SW 1271 (cell line): Measurements from ENCODE around the gene PSMD1.
"Not testable (repeated sequence)": the region's sequence is repeated elsewhere in the genome, so short reads cannot be mapped to it uniquely, and the experiment has no call there.

ENCODE experiments used
- DNase-seq, 2 experiments: peaks; one replicate each; lab custom pipeline; 2025; lab: John Stamatoyannopoulos, UW

PSMD1 gene

DNA sequence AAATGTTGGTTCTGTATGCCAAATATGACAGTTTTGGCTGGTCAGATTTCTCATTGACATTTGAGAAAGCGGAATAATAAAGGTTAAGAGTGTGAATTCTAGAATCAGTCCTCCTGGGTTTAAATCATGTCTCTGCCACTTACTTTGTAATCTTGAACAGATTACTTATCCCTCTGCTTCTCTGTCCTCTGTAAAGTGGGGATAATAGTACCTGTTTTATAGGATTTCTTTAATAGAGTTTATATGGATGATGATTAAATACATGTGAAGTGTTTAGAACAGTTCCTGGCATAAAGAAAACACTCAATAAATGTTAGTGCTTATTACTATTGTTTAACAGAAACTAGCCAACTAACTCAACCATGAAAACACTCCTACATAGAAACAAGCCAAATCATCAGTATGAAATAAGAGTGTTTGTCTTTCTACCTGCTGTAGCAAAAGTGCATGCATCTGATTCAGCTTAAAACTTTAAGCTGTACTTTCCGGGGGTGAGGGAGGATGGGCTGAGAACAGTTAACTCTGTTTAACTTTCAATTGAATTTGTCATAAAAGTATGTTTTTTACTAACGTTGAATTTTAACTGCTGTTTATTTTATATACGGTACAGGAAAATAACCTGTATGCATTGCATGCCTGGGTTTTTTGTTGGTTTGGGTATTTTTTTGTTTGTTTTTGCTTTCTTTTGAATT, 61.4 kb downstream of the PSMD1 start:
- DNase-seq: no peak

DNA sequence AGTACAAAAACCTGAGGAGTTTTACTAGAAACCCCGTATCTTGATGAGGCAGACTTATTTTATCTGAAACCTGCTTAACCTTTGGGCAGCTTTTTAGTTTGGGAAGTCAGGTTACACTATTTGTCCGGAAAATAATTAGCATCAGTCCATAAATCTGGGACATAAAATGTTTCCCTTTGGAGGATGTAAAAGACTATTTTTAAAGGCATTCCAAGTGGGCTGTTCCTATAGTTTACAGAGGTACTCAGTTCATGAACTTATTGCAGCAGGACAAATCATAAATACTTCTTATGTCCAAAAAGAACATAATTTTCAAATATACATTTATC, 61.9 kb downstream of the PSMD1 start:
- DNase-seq: no peak

DNA sequence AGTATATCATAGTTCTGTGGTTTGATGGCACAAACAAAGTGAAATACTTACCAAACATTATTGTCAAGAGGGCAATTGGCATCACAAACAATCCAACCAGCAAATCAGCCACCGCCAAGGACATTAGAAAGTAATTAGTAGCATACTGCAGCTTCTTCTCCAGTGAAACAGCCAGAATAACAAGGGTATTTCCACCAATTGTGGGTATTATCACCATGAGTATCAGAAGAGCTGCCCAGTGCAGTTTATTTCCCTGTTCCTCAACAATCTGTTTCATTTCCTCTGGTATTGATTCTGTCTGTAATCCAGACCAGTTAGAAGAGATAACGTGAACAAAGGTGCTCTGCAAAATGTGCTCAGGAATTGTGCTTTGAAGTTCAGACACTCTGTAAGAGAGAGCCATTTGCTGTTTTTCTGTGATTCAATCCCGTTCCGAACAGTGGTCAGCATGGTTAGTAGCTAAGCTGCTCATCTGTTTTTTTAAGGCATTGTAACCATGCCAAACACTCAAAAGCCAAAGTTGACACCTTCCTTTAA, 66.8 kb downstream of the PSMD1 start:
- no peak for DNase-seq

DNA sequence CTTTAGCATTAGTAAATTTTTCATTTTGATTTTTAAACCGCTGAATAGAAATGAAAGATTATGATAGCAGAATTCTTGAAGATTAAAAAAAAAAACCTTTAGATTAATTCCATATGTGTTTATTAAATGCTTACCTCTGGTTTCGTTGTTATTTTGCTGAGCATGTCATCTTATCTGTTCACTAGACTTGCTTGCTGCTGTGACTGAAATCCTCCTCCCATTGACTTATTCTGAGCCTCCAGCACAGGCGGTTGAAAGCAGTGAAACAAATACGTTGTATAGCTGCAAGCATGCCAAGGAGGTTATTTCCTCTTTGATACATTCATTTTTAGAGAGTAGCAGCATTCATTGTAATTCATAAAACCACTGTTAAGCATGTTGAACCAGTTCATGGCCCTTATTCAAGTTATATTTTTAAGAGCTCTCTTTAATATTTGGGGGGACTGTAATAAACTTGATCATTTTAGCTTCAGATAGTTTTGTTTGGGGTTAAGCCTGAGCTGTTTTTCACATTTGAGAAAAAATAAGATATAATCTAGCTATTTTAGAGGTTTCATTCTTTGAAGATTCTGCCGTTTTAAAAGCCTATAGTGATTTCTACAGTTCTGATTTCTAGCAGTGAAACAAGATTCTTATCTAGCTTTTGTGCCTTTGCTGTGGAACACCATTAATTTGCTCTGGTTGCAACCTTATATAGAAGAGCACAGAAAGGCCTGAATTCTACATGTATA, 68.3 kb downstream of the PSMD1 start, which contains the start of gene HTR2B:
Gene HTR2B, minus strand, starts transcription at position 205 of the 731 bp plus-strand sequence. CDS start 1,278 bp downstream, outside the sequence.
- no peak for DNase-seq

DNA sequence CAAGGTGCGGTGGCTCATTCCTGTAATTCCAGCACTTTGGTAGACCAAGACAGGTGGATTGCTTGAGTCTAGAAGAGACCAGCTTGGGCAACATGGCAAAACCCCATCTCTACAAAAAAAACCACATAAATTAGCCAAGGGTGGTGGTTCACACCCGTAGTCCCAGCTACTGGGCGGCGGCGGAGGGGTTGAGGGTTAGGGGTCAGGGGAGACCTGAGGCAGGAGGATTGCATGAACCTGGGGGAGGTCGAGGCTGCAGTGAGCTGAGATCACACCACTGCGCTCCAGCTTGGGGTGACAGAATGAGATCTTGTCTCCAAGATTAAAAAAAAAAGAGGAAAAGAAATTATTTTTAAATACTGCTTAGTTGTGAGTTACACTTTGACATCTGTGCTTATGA, 69.5 kb downstream of the PSMD1 start:
- no peak for DNase-seq

DNA sequence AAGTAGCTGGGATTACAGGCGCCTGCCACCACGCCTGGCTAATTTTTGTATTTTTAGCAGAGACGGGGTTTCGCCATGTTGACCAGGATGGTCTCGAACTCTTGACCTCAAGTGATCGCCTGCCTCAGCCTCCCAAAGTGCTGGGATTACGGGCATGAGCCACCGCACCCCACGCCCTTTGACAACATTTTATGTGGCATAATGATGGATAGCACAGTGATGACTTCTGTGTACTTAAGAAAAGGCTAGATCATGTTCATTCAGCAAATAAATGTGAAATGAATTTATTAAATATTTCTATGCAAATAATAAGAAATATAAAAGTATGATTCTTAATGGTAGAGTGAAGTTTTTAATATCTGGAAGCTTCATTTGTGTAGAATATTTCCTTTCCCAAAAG, 70.8 kb downstream of the PSMD1 start:
- DNase-seq: no peak

DNA sequence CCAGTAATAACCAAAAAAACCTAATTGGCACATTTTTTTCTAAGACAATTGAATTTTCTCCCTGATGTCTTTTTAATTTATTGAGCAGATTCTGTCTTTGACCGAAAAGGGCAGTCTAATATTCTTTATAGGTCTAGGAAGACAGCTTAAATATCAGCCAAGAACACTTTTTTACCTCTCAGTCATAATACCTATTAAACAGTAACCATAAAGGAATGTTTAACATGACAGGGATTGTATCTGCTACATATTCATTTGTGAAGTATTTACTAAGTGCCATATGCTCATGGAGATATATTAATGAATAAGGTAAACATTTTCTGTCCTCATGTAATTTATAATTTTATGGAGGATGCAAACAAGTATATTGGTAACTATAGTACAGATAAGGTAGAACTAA, 71.3 kb downstream of the PSMD1 start:
- no peak for DNase-seq

DNA sequence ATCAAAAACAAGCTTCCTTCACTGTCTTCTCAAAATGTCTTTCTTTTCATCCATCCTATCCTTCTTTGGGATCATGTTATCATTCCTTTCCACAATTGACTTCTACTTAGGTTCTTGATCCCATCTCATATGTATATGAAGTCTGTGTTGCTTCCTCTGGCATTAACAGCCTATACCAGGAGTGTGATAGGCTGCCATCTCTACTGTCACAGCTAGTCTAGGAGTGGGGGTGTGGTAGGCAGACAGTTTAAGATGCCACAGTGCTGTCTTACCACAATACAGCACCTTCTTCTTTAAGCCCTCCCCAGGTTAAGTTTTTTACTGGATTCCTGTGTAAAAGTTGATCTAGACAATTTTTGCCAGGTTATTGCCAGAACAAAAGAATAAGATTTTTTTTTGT, 71.9 kb downstream of the PSMD1 start:
- DNase-seq: no peak

DNA sequence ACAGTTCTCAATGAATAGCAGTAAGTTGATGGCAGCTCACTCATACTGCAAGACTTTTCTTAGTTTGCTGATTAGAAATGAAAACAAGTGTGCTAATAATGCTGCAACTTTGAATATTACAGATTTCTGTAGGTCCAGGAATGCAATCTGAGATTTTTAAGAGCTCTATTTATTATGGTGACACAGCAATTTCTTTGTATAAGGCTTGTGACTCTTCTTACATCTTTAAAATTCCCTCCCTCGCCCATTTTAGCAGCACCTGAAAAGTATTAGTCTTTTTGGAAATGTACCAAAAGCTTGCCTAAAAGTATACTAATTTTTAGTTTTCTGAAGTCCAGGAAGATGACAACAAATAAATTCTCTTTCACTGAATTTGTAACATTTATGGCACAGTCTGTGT, 72.5 kb downstream of the PSMD1 start:
- no peak for DNase-seq

DNA sequence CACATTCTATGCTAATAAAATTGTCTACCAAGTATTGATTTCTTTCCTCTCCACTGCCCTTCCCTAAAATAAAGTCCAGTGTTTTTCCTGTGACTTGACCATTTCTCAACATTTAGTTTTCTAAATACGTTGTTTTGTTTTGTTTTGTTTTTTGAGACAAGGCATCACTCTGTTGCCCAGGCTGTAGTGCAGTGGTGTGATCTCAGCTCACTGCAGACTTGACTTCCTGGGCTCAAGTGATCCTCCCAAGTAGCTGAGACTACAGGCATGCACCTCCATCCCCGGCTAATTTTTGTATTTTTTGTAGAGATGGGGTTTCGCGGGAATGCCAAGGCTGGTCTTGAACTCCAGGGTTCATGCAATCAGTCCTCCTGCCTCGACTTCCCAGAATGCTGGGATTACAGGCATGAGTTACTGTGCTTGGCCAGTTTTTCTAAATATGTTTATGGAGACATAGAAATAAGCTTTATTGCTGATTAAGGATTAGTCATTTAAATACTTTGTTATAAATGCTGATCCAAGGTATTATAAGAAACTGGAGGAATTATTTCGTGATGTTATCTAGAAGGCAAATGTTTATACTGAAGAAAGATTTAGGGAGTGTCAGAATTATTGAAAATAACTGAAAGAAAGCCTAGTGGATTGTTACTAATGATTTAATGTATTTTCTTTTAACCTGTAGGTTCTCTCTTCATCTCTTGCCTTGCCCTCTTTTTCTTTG, 73.8 kb downstream of the PSMD1 start:
- DNase-seq: no peak

DNA sequence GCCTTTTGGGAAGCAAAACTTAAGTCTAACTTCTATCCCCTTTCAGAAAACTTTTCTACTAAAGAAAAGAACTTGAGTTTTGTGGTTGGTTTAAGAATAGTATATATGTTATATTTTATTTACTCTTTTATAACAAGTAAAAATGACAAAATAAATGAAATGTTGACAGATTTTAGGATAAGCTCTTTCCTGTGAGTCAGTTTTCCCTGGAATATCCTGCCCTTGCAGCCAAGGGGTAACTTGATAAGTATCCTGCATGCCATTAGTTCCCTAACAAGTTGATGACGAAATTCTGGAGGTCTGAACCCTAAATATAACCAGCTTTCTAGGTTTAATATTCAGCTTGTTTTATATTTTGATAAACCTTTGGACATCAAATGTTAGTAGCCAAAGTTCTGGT, 75.5 kb downstream of the PSMD1 start:
- no peak for DNase-seq

DNA sequence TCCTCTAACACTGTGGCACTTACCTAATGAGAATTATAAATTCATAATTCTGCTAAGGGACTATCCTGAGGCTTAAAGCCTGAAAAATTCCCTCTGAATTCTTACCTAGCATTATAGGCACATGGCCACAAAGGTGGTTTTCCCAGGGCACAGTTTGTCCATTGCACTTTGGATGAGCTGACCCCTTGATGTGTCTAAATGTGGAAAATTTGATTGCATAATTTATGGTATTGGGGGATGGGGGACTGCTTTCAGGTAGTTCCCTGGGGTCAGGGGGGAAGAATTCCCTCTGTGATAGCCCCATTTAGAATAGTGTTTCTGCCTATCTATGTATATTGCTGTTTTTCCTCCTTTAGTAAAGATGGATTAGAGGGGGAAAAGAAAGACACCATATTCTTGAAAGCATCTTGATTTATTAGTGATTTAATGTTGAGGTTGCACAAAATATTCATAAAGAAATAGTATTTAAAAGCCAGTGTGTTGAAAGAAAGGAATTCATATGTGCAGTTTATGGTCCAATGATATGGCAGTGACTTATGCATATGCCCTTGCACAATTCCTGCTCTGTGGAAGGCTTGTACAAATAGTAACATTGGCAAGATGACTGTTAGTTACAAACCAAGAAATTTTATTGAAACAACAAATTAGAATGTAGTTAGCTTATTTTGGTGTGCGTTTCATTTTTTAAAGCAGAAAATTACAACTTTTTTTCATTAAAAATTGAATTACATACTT, 76.9 kb downstream of the PSMD1 start:
- no peak for DNase-seq

DNA sequence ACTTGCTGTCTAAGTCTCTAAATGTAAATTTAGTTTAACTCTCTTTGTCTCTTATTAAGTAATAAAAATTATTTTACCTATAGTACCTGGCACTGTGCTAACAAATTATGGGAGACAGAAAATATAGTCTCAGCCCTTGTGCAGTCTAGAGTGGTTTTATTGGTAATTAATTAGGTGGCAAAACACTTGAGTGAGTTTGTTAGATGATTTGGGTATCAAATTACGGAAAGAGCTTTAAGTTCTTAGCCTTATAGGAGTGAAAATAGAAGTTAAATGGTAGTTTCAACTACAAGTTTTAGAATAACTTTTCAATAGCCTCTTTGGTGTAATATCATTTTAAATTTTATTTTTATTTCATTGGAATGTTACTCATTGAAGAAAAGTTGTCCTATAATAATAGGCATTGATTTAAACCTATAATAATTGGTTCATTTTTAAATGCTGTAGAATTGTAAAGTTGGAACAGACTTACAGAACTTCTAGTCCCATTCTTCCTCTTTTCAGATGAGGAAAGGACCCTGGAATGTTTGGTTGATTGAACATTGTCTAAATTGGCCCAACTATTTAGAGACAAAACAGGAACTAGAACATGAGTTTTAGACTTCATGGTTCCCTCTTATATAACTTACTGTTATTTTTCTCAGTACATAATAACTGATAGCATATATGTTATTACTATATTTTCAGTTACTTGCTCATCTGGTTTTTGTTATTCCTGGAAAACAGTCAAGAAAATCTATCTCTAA, 78.4 kb downstream of the PSMD1 start:
- DNase-seq: no peak

DNA sequence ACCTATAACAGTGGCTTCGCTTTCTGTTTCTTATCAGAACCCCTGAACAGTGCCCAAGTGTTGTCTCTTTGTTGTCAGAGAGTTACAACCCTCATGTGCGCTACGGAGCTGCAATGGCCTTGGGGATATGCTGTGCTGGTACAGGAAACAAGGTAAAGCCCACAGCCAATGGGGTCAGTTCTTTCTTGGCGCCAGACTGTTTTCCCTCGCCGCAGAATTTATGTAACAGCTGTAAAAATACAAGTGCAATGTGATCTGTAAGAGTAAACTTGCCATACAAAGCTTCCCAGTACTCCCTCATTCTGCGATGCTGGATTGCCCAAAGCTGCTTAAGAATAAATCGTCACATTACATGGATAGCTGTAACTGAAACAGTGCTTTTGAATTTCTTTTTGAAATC, 82.0 kb downstream of the PSMD1 start:
- no peak for DNase-seq

DNA sequence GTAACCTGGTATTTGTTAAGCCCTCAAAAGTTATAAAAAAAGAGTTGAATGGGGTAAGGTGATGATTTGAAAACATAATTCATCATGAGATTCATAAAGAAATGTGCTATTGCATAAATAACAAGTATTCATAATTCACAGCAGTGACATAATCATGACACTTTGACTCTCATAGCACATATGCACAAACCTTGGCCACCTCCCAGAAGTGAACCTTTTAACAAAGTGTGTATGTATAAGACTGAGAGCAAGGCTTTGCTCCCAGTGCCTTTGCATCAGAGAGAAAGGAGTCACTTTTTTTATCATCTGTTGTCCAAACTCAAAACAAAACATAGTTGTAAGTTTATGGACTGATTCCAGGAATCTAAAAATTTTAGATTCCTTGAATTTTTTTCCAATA, 83.1 kb downstream of the PSMD1 start:
- no peak for DNase-seq

DNA sequence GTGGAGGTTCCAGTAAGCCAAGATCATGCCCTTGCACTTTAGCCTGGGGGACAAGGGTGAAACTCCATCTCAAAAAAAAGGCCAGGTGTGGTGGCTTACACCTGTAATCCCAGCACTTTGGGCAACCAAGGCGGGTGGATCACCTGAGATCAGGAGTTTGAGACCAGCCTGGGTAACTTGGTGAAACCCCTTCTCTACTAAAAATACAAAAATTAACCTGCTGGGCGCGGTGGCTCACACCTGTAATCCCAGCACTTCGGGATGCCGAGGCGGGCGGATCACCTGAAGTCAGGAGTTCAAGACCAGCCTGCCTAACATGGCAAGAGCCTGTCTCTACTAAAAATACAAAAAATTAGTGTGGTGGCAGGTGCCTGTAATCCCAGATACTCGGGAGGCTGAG, 84.1 kb downstream of the PSMD1 start:
- DNase-seq: not testable (repeated sequence)

DNA sequence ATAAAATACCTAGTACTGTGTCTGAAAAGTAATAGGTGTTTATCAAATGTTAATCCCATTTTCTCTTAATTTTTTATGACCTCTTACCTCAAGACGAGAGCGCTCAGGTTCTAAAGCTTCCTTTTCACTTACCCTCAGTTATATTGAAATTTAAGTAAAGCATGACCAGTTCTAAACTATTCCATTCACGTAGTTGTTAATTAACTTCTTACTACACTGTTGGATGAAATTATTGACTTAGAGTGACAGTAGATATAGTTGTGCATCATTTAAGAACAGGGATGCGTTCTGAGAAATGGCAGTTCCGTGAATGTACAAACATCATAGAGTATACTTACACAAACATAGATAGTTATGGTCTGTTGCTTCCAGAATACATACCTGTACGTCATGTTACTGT, 88.2 kb downstream of the PSMD1 start:
- DNase-seq: no peak

DNA sequence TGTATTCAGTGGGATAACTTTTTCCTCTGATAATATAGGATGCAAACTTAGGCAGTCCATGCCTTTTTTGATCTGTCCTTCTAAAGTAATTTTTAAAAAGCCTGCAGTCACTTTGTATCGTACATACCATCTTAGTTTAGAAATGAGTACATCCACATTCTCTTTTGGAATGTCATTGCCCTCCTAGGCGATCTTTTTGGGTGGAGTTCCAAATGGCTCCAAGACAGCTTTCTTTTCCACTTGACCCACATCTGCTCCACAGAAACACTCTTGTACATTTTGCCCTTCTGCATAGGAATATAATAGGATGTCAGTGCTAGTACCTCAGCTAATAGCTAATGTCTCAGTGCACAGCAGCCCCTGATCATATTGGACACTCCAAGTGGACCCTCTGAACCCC, 90.0 kb downstream of the PSMD1 start:
- no peak for DNase-seq

DNA sequence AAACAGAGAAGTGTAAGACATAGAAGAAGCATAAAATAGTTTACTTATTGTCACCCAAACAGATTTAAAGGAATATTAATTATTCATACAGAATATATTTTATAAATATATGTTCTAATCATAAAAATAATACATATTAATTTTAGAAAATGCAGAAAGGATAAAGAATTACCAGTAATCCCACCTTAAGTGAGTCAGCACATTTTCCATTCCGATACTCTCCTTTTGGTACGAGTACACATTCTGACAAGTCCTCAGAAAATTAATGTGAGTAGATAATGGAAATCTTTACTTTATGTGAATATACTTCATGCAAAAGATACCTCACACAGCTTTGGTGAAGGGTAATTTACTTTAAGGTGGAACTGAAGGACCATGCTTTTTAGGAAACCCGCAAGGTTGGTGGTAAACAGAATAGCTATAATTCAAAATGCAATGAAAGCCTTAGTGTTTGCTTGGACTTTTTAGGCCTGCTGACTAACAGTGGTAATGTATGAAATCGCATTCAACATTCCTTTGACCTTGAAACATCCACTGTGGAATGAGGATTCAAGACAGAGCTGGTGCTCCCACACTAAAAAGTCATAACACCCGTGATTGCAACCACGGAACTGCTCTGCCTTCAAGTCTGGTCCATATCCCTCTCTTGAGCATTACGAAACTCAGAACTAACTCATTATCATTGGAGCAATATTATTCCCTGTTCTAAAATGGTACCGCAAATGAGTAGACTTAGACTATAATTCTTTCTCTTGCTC, 96.3 kb downstream of the PSMD1 start:
- no peak for DNase-seq

DNA sequence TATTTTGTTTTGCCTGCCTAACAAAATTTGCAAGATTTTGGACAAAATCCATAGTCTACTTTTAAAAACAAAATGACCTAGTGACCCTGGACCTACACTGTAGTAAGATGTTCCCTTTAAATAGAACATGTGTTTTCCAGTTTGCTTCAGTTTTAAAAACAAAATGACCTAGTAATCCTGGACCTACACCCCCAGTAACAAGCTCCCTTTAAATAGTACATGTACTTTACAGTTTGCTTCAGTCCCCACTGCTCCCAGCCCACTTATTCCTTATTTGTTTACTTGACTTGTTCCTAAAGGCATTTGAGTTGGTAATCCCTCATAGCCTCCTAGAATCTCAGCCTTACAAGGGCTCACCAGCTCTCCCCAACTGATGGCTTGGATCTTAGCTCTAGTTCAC, 102.6 kb downstream of the PSMD1 start:
- DNase-seq: no peak

DNA sequence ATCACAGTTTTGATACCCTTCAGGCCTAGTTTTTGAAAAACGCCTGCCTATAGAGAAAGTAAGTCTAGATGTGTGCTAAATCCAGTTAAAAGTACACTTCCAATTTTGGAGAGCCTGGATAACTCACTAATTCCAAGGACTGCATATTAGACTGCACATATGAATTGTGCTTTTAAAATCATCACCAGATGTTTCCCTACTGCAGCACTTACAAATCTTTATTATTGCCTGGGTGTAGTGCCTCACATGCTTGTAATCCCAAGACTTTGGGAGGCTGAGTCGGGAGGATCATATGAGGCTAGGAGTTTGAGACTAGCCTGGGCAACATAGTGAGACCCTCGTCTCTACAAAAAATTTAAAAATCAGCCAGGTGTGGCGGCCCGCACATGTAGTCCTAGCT, 104.0 kb downstream of the PSMD1 start:
- DNase-seq: no peak
